Inflammatory macrophage treated with lipopolysaccharide for 4 hours (primary cell): ENCODE measurements around the gene CCDC88B.

Experiments
- DNase-seq: peaks from one replicate; pipeline ENCODE4 v3.0.0-alpha.2; 2020

Gene CCDC88B

DNA sequence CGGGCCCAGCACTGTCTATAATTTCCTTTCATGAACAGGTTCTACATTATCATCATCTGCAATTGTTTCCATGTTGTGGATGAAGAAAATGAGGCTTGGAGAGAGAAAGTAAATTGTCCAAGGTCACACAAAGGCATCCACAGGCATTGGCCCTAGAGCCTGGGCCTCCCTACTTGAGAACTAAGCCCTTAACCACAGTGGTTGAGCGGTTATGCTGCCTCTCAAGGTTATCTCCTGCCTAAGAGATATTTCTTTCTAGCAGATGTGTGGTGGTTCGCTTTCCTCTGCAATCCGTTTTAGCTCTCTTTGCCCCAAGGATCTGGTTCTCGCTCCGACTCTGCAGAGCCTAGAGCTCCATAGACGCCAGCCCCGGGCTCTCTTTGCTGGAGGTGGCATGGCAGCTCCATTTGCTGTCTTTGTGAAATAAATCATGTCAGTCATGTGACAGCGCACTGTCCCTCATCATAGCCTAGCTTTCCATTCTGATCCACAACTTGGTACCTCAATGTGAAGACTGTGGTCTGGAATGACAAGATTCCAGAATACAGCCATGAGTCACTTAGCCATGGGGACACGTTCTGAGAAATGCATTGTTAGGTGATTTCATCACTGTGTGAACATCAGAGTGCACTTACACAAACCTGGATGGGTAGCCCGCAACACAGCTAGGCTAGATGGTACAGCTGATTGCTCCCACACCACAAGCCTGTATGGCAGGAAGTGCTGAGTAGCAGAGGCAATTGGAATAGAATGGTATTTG is 46.1 kb downstream of the CCDC88B start:
- peak; percentile 23 for DNase-seq

DNA sequence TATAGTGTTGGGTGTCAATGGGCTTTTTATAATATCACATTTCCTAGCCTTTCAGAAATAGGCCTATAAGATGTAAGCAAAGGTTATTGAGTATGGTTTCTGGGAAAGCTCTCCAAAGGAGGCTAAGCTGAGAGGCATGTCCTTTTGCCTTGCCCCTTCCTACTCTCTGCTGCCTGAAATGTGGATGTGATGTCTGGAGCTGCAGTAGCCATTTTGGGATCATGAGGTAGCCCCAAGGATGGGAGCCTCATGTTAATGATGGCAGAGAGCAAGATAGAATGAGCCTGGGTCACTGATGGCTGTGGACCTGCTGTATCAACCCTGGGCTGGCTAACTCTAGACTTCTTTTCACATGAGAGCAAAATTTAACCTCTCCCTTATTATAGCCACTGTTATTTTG is 47.9 kb downstream of the CCDC88B start:
- no peak for DNase-seq

DNA sequence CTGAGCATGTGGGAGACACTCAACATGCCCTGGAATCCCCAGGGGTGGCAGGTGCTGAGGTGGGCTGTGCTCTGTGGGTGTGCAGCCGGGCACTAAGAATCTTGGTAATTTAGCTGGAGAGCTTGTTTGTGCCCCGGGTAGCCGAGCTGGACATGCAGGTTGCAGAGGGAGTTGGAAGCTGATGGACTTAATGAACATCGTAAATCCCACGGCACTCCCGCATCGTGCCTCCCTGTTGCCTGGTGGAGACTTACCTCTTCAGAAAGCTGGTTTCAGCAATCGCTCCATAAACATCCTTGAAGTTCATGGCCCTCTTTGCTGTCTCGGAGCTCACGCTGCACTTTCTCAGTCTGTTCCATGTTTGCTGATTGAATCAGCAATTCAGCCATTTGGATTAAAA is 48.9 kb downstream of the CCDC88B start:
- DNase-seq = no peak

DNA sequence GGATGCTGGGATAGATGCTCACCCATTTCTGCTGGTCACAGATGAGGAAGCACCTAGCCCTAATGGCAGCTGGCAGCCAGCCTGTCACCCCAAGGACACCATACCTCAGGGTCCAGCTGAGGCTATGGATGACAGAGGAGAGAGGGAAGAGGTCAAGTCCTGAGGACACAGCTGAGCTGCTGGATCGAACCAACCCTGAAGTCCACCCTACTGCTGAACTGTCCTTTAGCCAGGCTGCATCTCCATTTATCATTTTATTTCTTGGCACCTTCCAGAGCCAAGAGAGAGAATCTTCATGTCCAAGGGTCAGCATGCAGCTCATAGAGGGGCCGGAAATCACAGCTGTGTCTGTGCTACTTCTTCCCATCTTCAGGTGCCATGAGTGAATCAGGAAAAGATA is 49.8 kb downstream of the CCDC88B start:
- no peak for DNase-seq

DNA sequence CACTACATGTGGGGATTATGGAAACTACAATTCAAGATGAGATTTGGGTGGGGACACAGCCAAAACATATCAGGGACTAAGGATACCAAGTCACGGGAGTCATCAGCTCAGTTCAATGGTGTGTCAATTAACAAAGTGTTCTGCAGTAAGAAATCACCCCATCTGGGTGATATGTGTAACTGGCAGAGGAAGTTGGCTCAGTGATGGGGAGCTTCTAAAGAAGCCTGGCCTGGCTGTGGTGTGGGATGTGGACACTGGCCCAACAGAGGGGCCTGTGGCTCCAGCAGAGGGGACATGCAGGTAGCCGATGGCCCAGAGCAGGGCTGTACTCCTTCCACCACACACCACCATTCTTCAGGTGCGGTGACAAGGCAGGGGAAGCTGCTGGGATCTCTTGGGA is 50.6 kb downstream of the CCDC88B start:
- no peak for DNase-seq

DNA sequence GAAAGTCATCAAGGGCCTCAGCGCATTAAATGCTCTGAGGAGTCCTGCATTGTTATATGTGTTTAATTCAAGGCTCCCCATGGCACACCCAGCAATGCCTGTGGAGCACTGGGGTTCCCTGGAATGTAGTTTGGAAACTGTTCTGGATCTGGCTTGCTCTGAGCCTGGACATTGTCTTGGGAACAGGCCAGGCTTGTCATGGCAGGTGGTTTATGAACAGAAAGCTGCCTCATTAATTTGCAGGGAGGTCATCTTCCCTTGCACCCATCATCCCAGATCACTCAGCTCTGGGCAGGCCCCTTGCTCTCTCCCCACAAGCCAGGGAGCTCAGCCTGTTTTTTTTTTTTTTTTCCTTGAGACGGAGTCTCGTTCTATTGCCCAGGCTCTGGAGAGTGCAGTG is 51.8 kb downstream of the CCDC88B start:
- DNase-seq = no peak

DNA sequence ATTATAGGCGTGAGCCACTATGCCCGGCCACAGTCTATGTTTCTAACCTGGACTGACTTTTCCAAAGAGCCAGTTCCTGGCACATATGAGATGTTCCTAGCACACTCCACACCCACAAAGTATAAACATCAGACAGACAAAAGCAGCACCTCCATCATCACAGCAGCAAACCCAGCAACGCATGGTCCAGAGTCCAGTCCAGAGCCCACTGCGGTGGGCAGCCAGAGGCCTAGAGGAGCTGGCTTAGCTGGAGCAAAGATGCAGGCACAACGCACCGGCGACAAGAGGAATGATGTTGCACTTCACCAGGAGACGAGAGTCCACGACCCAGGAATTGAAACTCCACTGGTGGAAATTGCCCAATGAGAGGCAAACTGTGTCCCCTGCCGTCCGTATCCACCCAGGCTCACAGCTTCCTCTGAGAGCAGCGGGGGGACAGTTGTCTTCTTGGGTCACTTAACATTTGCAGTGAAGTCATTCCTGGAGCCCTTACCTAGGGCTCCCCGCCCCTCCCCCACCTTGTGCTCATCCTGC is 55.6 kb downstream of the CCDC88B start:
- peak; percentile 53 for DNase-seq

DNA sequence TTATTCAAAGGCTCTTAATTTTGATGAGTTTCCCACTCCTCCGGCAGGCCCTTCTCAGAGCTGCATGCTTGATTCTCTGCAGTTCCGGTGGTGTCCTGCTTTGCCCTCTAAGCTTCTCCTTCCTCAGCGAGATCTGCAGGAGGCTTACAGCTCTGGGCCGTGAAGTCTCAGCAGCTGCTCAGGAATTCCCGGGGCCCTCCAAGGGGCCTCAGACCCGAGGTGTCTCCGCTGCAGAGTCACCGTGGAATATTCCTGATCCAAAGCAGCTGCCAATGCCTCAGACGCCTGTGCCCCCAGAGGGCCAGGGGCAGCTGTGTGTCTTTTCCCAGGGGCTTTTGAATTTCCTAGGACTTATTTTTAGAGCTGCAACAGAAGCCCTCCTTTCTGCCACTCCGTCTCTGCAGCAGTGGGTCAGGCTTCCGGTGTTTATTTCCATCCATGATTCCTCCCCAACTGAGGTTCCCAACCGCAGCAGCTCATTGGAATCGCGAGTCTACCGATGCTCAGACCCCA is 56.1 kb downstream of the CCDC88B start:
- no peak for DNase-seq

DNA sequence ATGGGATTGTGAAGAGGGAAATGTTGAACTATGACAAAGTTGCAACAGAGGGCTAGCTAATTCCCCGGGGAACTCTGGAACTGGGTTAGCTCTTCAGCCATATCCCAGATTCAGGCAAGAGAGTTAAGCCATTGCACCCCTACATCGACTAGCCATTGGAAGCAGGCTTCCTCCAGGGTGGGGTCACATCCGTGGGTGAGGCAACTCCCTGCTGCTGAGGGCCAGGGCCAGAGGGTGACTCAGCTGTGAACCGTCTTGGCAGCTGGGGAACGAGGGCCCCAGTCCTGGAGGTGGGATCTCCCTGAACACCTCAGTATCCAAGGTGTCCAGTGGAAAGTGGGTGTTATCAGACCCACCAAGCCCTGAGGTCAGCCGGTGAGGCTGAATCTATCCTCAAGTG is 60.1 kb downstream of the CCDC88B start:
- peak; percentile 64 for DNase-seq

DNA sequence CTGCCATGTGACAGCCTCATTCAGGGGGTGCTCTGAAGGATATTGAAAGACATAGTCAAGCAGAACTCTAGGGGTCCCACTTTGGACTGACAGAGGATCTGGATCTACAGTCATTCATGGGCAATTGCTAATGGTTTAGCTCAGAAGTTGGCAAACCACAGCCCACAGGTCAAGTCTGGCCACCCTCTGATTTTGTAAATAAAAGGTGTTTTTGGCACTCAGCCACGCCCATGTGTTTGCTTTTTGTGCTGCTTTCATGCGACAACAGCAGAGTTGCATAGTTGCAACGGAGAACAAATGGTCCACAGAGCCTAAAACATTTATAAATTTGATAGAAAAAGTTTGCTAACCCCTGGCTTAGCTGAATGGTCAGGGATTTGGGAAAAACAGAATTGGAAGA is 60.7 kb downstream of the CCDC88B start:
- no peak for DNase-seq

DNA sequence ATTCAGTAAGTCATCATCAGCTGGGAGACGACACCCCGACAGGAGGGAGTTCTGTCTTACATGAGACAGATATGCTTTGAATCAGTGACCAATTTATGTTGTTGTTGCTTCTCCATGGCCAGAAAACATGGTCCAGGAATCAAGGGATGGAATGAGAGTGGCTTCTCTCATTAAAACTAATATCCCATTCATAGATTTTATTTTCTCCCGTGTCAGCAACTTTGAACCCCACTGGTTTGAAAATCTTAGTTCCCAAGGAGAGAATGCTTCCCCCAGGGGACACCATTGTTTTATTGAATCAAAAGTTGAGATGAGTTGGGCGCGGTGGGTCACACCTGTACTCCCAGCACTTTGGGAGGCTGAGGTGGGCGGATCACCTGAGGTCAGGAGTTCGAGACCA is 61.8 kb downstream of the CCDC88B start:
- no peak for DNase-seq

DNA sequence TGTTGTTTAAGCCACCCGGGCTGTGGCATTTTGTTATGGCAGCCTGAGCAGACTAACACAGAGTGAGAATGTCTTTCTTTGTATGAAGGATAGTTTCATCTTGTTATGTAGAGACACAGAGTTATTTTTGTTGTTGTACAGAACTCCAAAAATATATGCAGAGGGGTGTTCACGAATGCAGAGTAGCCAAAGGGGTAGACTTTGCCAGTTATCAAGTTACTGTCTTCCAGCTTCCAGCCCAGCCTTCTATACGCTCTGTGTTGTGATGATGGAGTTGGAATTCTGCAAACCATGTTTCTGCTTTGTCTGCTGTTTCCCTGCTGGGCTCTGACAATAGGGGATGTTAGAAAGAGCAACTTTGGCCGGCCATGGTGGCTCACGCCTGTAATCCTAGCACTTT is 63.1 kb downstream of the CCDC88B start:
- DNase-seq = no peak

DNA sequence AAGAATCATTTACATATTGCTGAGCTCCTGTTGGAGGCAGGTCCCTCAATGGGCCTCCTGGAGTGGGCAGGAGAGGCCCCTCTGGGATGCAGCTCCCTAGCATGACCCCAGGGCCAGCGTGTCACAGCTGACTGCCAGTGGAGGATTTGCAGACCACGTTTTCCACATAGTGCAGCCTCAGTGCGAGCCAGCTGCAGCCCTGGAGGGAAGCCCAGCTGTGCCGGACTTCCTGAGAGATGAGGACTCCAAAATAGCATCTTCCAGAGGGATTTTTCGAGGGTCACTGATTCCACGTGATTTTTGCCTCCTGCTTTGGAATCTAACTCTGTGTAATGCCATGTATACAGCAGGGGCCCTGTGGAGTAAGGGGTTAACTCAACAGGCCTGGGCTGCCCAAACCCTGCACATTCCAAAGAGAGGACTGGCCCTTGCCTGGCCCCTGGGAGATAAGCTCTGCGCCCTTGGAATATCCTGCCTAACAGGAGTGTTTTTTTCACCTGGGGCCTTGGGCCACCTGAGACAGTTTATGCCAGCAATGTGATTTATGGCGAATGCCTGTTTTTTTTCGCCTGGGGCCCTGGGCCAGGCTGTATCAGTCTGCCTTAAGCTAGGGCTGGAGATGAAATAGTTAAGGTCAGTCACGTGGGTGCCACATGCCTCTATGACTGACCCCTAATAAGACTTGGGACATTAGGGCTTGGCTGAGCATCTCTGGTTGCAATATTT is 66.4 kb downstream of the CCDC88B start:
- no peak for DNase-seq
